Cardiac septum (tissue), 1 donor: Measurements from ENCODE around the gene SLC19A1. TPM values are rescaled to one million over a fixed set of nuclear protein-coding genes. Genes with fewer than 3 reads are reported as not detected.
A peak's percentile ranks its signal among the peaks of the same experiment; 100 is the strongest.
"Not testable (repeated sequence)": the region's sequence is repeated elsewhere in the genome, so short reads cannot be mapped to it uniquely, and the experiment has no call there.

Experiments
- DNase-seq: peaks from one replicate; pipeline ENCODE4 v3.0.0-alpha.2; 2020; ENCODE audit warnings: low spot score
- intact Hi-C: fragments of 100-400 bp; cut with DNase I; formaldehyde crosslinking; loops from one replicate; pipeline ENCODE4 v1.14.0; 2022
- total RNA-seq: library from RNA; stranded (reverse); fragmentation: NEBNext Ultra II Directional; extraction: Animal tissue kit (Norgen Biotek cat#: 25700); gene quantifications from one replicate; pipeline ENCODE4 v1.2.1, GENCODE V29; 2021
- donor health status: DM: no; HTN: no; CAD: no.

SLC19A1 gene
- total RNA-seq, 1 donor from 2014 or later, result 2.7 TPM

DNA sequence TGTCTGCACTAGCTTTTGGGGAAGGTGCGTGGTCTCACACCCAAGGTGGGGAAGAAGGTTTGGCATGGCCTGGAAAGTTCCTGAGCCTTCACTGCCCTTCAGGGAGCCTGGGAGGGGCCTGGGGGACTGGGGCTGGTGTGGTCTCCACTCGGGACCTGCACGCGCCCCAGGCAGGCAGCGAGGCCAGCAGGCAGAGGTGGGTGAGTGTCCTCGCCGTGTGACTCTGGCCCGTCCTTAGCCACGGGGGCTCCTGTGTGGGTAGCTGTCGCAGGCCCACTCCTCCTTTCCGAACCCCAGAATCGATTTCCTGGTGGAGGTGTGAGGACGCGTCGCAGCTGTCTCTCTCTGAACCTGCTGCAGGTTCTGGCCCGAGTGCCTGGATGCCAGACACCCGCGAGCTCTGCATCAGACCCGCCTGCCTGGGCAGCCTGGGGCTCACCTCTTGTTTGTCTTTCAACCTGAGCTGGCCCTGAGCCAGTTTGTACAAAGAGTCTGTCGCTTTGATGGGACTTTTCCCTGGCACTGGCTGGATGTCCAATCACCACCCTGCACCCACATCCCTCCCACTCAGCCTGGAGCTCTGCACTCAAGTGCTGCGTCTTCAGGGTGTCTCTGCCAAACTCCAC is 36.0 kb upstream of the SLC19A1 start:
- intact Hi-C loops, result no loop called here
- DNase-seq, result peak; percentile 59

GRCh38 chr21:45577801-45578175 is 35.5 kb upstream of the SLC19A1 start:
- intact Hi-C loops, result no loop called here

DNA sequence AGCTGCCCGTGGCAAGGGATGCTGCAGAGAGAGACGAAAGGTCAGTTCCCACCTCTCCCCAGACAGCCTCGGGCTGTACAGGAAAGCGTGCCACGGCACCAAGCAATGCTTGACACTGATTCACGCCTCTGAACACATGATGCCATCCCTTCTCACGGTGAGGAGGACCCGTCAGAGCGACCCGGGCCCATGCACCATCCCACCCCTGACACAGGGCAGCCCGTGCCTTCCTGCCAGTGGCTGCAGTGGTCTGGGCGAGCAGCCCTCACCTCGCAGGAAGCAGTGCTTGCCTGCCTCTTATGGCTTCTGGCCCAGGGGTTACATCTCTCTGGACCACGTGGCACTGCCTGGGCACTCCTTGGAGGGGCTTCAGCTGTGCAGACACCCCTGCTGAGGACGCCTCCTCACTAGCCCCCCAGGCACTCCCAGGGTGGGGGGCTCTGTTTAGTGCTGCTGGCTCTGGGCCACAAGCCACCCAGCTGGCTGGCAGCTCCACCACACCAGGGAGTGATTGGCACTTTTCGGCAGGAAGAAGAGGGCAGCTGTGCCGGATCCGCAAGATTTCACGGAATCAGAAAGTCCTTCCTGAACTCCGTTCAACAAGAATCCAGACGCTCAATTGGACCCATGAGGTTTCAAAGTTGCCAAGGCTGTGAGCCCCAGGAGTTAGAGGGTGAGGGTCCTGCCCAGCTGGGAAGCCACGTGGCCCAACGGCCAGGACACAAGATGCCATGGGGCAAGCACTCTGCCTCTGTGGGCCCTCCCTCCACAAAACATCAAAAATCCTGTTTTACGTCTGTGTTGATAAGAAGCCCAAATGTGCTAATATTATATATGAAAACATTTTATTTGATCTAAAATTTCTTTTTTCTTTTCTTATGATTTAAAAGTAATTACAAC is 34.8 kb upstream of the SLC19A1 start:
- intact Hi-C loops, result no loop called here
- DNase-seq, result peak; percentile 60

More at GRCh38 chr21:45577801-45578175, 35.5 kb upstream of the SLC19A1 start:
- peak; percentile 61 for DNase-seq

GRCh38 chr21:45575993-45576837 is 34.0 kb upstream of the SLC19A1 start:
- intact Hi-C loops, result no loop called here
- DNase-seq, result peak; percentile 64

DNA sequence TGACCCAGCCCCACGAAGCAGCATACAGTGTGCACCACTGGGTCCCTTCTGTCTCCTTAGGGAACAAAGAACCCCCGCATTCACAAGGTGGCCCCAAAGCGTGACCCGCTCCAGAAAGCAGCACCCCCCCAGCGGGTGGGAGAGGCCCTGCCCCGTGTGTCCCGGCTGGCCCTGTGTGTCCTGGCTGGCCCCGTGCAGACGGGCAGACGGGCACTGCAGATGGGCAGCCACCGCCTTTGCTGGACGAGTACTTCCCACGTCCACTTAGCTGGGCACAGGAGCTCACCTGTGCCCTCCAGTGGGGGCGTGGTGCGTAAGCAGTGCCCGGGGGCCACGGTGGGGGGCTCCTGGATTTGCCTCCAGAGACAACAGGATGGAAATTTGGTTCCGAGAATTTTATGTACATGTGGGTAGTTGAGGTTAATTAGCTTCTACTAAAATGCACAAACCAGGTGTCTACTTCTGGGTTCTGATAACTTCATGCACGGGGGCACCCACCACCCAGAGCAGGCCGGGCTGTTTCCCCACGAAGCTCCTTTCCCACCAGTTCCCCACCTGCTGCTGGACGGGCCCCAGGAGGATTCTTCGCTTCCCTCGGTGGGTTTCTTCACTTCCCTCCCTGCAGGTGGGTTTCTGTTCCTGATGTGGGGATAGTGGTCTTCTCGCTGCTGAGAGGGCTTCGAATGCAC is 33.2 kb upstream of the SLC19A1 start:
- intact Hi-C loops, result no loop called here
- peak; percentile 20 for DNase-seq

- intact Hi-C loops, result no loop called here
- peak; percentile 31 for DNase-seq
Measured at GRCh38 chr21:45574691-45575090, 32.5 kb upstream of the SLC19A1 start.

- peak; percentile 47 for DNase-seq
Measured at GRCh38 chr21:45574081-45574501, 31.9 kb upstream of the SLC19A1 start.

GRCh38 chr21:45573452-45574035 is 31.3 kb upstream of the SLC19A1 start:
- peak; percentile 43 for DNase-seq
- intact Hi-C loops, result no loop called here

More at GRCh38 chr21:45574081-45574501, 31.9 kb upstream of the SLC19A1 start:
- intact Hi-C loops, result no loop called here

DNA sequence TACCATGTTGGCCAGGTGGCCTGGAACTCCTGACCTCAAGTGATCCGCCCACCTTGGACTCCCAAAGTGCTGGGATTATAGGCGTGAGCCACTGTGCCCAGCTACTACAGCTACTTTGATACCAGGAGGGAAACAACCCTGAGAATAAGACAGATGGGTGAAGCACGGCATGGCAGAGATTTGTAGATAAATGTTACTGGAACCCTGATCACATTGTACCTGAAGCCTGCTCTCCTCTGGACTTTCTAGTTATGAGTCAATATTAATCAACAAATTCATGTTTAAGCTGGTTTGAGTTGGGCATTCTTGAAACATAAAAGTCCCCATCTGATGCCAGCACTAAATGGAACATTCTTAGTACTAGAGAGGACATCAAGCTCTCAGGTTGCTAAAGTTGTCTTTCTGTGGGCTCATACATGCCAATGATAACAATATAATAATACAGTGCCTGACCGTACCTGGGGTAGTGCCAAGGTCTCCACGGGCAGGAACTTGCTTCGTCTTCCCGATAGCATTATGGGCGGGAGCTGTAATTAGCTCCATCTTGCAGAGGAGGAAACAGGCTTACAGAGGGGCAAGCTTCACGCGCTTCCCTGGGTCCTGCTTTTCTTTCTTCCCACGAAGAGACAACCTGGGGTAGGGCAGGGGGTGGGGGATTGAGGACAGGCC is 30.7 kb upstream of the SLC19A1 start:
- intact Hi-C loops, result no loop called here
- DNase-seq, result peak; percentile 31

- intact Hi-C loops, result no loop called here
- DNase-seq, result peak; percentile 54
Measured at GRCh38 chr21:45572231-45572630, 30.0 kb upstream of the SLC19A1 start.

GRCh38 chr21:45571641-45572040 is 29.4 kb upstream of the SLC19A1 start:
- intact Hi-C loops, result no loop called here
- no peak for DNase-seq

DNA sequence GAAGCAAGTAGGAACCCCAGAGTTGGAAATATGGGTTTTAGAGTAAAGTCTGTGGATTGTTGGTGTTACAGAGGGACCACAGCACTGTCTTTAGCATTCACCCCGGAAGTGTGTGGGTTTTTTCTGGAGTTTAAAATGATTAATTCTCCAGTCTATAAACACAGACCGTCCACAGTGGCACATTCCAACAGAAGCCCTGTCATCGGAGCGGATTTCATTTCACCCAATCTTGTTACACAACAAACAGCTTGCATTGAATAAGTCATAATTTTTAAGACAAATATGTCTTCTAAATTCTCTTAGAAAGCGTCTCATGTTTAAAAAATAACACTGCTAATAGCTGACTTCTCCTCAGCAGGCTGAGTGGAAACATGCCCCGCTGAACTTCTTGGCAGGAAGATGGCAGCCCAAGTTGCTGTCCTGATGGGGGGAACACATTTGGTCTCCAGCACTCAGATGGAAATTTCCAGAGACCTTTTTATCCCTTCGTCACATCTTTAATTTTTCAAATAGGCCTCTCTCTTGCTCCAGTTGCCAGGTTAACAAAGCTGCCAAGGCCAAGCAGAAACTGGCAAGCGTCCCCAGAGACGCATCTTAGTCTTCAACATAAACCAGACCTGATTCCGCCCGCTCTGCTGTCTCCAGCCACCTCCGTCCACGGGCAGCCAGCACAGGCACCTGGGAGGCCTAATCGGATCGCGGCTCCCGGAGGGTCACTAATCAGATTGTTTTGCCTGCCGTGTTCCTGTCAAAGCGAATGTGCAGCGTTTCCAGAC is 28.8 kb upstream of the SLC19A1 start:
- intact Hi-C loops, result no loop called here
- peak; percentile 49 for DNase-seq

DNA sequence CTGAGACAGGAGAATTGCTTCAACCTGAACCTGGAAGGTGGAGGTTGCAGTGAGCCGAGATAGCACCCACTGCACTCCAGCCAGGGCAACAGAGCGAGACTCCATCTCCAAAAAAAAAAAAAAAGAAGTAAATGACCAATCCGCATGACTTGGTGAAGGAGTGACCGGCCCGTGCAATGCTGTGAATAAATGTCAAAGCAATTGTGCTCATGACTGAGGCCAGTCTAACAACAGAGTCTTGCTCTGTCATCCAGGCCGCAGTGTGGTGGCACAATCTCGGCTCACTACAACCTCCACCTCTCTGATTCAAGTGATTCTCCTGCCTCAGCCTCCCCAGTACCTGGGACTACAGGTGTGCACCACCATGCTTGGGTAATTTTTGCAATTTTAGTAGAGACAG is 27.8 kb upstream of the SLC19A1 start:
- intact Hi-C loops, result no loop called here
- no peak for DNase-seq

DNA sequence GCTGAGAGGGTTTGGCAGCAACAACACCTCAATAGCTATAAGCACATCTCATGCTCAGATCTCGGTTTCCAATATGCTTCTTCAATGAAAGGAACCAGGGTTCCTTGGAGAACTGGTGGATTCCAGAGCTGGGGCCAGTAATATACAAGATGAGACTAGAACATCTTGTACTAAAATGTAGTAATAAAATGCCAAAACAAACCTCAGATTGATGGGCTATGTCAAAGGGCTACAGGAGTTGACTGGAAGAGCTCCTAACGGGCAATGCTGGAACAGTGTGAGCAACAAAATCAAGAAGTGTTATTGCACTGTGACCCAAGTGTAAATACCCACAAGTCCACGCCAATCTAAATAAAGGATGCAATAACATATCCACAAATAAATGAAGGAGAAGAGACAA is 26.1 kb upstream of the SLC19A1 start:
- intact Hi-C loops, result no loop called here
- DNase-seq, result no peak

DNA sequence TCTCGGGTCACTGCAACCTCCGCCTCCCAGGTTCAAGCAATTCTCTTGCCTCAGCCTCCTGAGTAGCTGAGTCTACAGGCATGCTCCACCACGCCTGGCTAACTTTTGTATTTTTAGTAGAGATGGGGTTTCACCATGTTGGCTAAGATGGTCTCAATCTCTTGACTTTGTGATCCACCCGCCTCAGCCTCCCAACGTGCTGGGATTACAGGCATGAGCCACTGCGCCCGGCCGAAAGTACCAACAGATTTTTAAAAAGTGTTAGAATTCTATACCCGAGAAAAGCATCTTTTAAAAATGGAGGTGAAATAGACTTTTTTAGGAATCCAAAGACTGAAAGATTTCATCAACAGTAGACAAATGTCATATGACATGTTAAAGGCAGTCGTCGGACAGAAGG is 21.9 kb upstream of the SLC19A1 start:
- intact Hi-C loops, DNase-seq: not testable (repeated sequence)

DNA sequence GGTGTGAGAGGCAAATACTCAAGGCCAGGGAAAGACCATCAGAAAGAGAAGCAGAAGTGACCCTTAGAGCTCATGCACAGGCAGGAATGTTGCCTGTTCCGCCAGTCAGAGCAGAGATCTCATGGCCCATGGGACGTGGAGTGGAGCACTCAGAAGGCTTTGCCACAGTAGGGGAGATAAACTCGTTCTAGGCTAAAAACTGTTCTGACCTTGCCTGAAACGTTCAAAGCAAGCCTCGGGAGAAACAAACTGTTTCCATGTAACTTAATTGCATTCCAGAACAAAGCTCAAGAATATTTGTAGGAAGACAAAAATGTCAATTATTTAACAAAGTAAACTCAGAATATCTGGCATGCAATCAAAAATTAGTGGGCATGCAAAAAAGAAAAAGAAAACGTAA is 20.7 kb upstream of the SLC19A1 start:
- intact Hi-C loops, result no loop called here
- peak; percentile 0 for DNase-seq

GRCh38 chr21:45562402-45562801 is 20.2 kb upstream of the SLC19A1 start:
- DNase-seq, result peak; percentile 57
- intact Hi-C loops, result no loop called here

DNA sequence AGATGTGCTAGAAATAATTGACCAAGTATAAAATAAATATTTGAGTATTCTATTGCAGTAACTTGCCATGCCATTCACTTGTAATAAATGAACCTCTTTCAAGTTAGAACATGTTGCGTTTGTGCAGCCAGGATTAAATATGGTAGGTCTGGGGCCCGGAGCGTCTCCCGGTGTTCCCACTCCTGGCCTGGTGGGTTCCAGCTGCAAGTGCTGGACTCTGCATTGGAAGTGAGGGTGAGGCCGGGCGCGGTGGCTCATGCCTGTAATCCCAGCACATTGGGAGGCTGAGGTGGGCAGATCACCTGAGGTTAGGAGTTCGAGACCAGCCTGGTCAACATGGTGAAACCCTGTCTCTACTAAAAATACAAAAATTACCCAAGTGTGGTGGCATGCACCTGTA is 19.0 kb upstream of the SLC19A1 start:
- intact Hi-C loops, result not testable (repeated sequence)

More for the DNA sequence above, 19.0 kb upstream of the SLC19A1 start:
- DNase-seq, result peak; percentile 58
